CD4-positive, alpha-beta memory T cell (primary cell): Measurements from ENCODE around the gene NOD2. TPM values are rescaled to one million over a fixed set of nuclear protein-coding genes. Genes with fewer than 3 reads are reported as not detected.

Experiments used
- CTCF ChIA-PET: fragments of 350-600 bp; sonication (Branson Sonifier 250); formaldehyde crosslinking; loops from one replicate; lab custom pipeline; 2021; ENCODE audit warnings: inconsistent platforms; ENCODE audit not compliant: partially characterized antibody; lab: Charles Lee
- POLR2A ChIA-PET: fragments of 350-600 bp; sonication (Branson Sonifier 250); formaldehyde crosslinking; loops from one replicate; lab custom pipeline; 2021; ENCODE audit not compliant: partially characterized antibody; lab: Charles Lee
- DNase-seq, 5 donors: peaks; one replicate each; pipeline versions ENCODE4 v3.0.0 to v3.0.0-alpha.2; 2020 to 2022; ENCODE audit warnings: mixed read lengths in 1 of 5
- H3K27ac ChIP-seq: one replicate; pipeline ENCODE4 v1.7.0; 2013; ENCODE audit warnings: low read depth, low read length
- H3K27me3 ChIP-seq: 2 replicates; pipeline ENCODE4 v1.7.0; 2013; ENCODE audit warnings: mild to moderate bottlenecking, low read length, moderate library complexity; ENCODE audit not compliant: insufficient read depth
- H3K36me3 ChIP-seq: 2 replicates; pipeline ENCODE4 v1.7.0; 2013; ENCODE audit warnings: mild to moderate bottlenecking, low read length, moderate library complexity; ENCODE audit not compliant: insufficient read depth
- H3K4me1 ChIP-seq: 2 replicates; pipeline ENCODE4 v1.7.0; 2013; ENCODE audit warnings: mild to moderate bottlenecking, low read length, moderate library complexity; ENCODE audit not compliant: insufficient read depth
- H3K4me3 ChIP-seq, 2 donors: one replicate each; pipeline ENCODE4 v1.7.0; 2013; ENCODE audit warnings: low read length in 2 of 2, mild to moderate bottlenecking in 1 of 2
- H3K9me3 ChIP-seq, 2 donors: one replicate each; pipeline ENCODE4 v1.7.0; 2013; ENCODE audit warnings: low read length in 2 of 2, control low read depth in 1 of 2; ENCODE audit not compliant: control insufficient read depth in 1 of 2
- H3K27ac Mint-ChIP-seq, 7 donors: one replicate each; pipeline ENCODE4 v1.8.0; 2020 to 2021; ENCODE audit warnings: mixed read lengths in 7 of 7, mild to moderate bottlenecking in 6 of 7, inconsistent platforms in 3 of 7, moderate library complexity in 3 of 7
- H3K27me3 Mint-ChIP-seq, 2 donors: one replicate each; pipeline ENCODE4 v1.8.0; 2020 to 2021; ENCODE audit warnings: mixed read lengths in 2 of 2
- H3K36me3 Mint-ChIP-seq, 2 donors: one replicate each; pipeline ENCODE4 v1.8.0; 2020 to 2021; ENCODE audit warnings: mixed read lengths in 2 of 2, inconsistent platforms in 1 of 2, mild to moderate bottlenecking in 1 of 2
- H3K4me1 Mint-ChIP-seq, 4 donors: one replicate each; pipeline ENCODE4 v1.8.0; 2020 to 2021; ENCODE audit warnings: mixed read lengths in 4 of 4, mild to moderate bottlenecking in 1 of 4
- H3K4me3 Mint-ChIP-seq, 8 donors: one replicate each; pipeline ENCODE4 v1.8.0; 2020 to 2021; ENCODE audit warnings: mixed read lengths in 8 of 8, mild to moderate bottlenecking in 7 of 8, moderate library complexity in 6 of 8, inconsistent platforms in 3 of 8
- H3K9me3 Mint-ChIP-seq, 8 donors: one replicate each; pipeline ENCODE4 v1.8.0; 2020 to 2021; ENCODE audit warnings: mixed read lengths in 8 of 8, mild to moderate bottlenecking in 5 of 8, inconsistent platforms in 3 of 8, moderate library complexity in 1 of 8
- intact Hi-C: fragments of 100-400 bp; cut with micrococcal nuclease; formaldehyde crosslinking; loops from one replicate; pipeline ENCODE4 v1.15.1; 2023
- polyA plus RNA-seq, 2 donors: library from polyadenylated mRNA; unstranded; fragments of 300-500 nt; fragmentation: Illumina TruSeq; gene quantifications; one replicate each; pipeline ENCODE4 v1.2.3, GENCODE V29; 2021
- total RNA-seq, 2 experiments: library from RNA; stranded (reverse); gene quantifications; one replicate each; pipeline ENCODE4 v1.2.3, GENCODE V29; 2021

NOD2 gene
- total and polyA plus RNA-seq, 4 experiments from 2014 or later: 2.2 to 10.9 (median 6.7) TPM

GRCh38 chr16:50717091-50717490, 23.7 kb downstream of the NOD2 start:
- Histone ChIP-seq H3K36me3 (peaks cover 12% of the 10 kb centered on the region), H3K4me1 (peaks cover 12% of the 10 kb centered on the region), H3K27ac (no peak overlapping the region), H3K27me3 (no peaks in the 10 kb centered on the region), H3K9me3 (no peaks in the 10 kb centered on the region), H3K4me3 (no peak overlapping the region)
- no peak overlapping the region for H3K4me3 Mint-ChIP-seq
- CTCF ChIA-PET: interaction anchor here (0.7 to 2.7 kb wide), 4 partner anchors 13 to 89 kb away, joined by 3 to 11 read pairs (median 9); partner anchors contain the start of gene CYLD
- POLR2A ChIA-PET: interaction anchor here (0.9 to 1.1 kb wide), 2 partner anchors 25 to 30 kb away, joined by 3 to 4 read pairs; partner anchors contain the start of gene CYLD
- intact Hi-C loops: no loop called here
- DNase-seq: no peak
- peaks cover 8 to 32% (median 20%) of the 10 kb centered on the region in 4 donors for H3K4me1 Mint-ChIP-seq
- no peak overlapping the region for H3K27ac Mint-ChIP-seq
- no peaks in the 10 kb centered on the region for H3K27me3 Mint-ChIP-seq
- H3K9me3 Mint-ChIP-seq: peaks cover 0 to 2% (median 0%) of the 10 kb centered on the region in 8 donors
- H3K36me3 Mint-ChIP-seq: peaks cover 8 to 39% of the 10 kb centered on the region in 2 donors

- intact Hi-C loops: no loop called here
- Histone ChIP-seq H3K27ac (no peak overlapping the region), H3K36me3 (peaks cover 7% of the 10 kb centered on the region), H3K4me1 (peaks cover 12% of the 10 kb centered on the region), H3K9me3 (no peaks in the 10 kb centered on the region), H3K27me3 (no peaks in the 10 kb centered on the region), H3K4me3 (no peak overlapping the region)
- peaks cover 8 to 38% of the 10 kb centered on the region in 2 donors for H3K36me3 Mint-ChIP-seq
- peaks cover 9 to 36% (median 21%) of the 10 kb centered on the region in 4 donors for H3K4me1 Mint-ChIP-seq
- ChIA-PET POLR2A (interaction anchor here (0.9 to 1.1 kb wide), 2 partner anchors 24 to 29 kb away, joined by 3 to 4 read pairs; partner anchors contain the start of gene CYLD), CTCF (interaction anchor here (0.7 to 2.7 kb wide), 4 partner anchors 13 to 89 kb away, joined by 3 to 11 read pairs (median 9); partner anchors contain the start of gene CYLD)
- peaks cover 0 to 2% (median 0%) of the 10 kb centered on the region in 8 donors for H3K9me3 Mint-ChIP-seq
- H3K27ac Mint-ChIP-seq: no peak overlapping the region
- H3K4me3 Mint-ChIP-seq: no peak overlapping the region
- DNase-seq: no peak
- H3K27me3 Mint-ChIP-seq: no peaks in the 10 kb centered on the region
Measured at GRCh38 chr16:50717494-50717893, 24.1 kb downstream of the NOD2 start.

- H3K9me3 ChIP-seq: no peaks in the 10 kb centered on the region
- H3K27me3 ChIP-seq: no peaks in the 10 kb centered on the region
- intact Hi-C loops: no loop called here
- no peak for DNase-seq
- no peaks in the 10 kb centered on the region for H3K27me3 Mint-ChIP-seq
- H3K4me3 ChIP-seq: no peak overlapping the region
- peaks cover 9 to 40% (median 24%) of the 10 kb centered on the region in 4 donors for H3K4me1 Mint-ChIP-seq
- peaks cover 6% of the 10 kb centered on the region for H3K36me3 ChIP-seq
- H3K4me1 ChIP-seq: peaks cover 12% of the 10 kb centered on the region
- peak overlapping the region in 5 of 7 donors; percentile 29 to 80 (median 62) for H3K27ac Mint-ChIP-seq
- H3K4me3 Mint-ChIP-seq: no peak overlapping the region
- peaks cover 14 to 43% of the 10 kb centered on the region in 2 donors for H3K36me3 Mint-ChIP-seq
- H3K9me3 Mint-ChIP-seq: peaks cover 0 to 2% (median 0%) of the 10 kb centered on the region in 8 donors
- POLR2A ChIA-PET: interaction anchor here (1.3 to 1.4 kb wide), 2 partner anchors 23 to 37 kb away, joined by 3 read pairs; partner anchors contain the start of gene SNX20
- CTCF ChIA-PET: interaction anchor here (1.0 to 7.0 kb wide), 4 partner anchors 14 to 88 kb away, joined by 3 to 55 read pairs (median 16); no protein-coding TSS in a partner anchor
- H3K27ac ChIP-seq: no peak overlapping the region
Measured at GRCh38 chr16:50718061-50718760, 24.8 kb downstream of the NOD2 start.

GRCh38 chr16:50718761-50719400, 25.5 kb downstream of the NOD2 start:
- H3K27ac ChIP-seq: no peak overlapping the region
- ChIA-PET POLR2A (interaction anchor here (1.3 to 1.4 kb wide), 2 partner anchors 23 to 38 kb away, joined by 3 read pairs; partner anchors contain the start of gene SNX20), CTCF (interaction anchor here (1.0 to 7.0 kb wide), 5 partner anchors 13 to 87 kb away, joined by 3 to 55 read pairs (median 12); partner anchors contain the start of gene SNX20)
- Mint-ChIP-seq H3K4me3 (no peak overlapping the region), H3K27ac (peak overlapping the region in 4 of 7 donors; percentile 2 to 80 (median 60)), H3K36me3 (peaks cover 20 to 44% of the 10 kb centered on the region in 2 donors), H3K27me3 (no peaks in the 10 kb centered on the region), H3K9me3 (peaks cover 0 to 7% (median 2%) of the 10 kb centered on the region in 8 donors), H3K4me1 (peaks cover 9 to 35% (median 23%) of the 10 kb centered on the region in 4 donors)
- DNase-seq: no peak
- intact Hi-C loops: no loop called here
- peaks cover 12% of the 10 kb centered on the region for H3K4me1 ChIP-seq
- H3K9me3 ChIP-seq: peaks cover 0 to under 1% of the 10 kb centered on the region in 2 donors
- H3K4me3 ChIP-seq: no peak overlapping the region
- peaks cover 6% of the 10 kb centered on the region for H3K36me3 ChIP-seq
- no peaks in the 10 kb centered on the region for H3K27me3 ChIP-seq

GRCh38 chr16:50719401-50720337, 26.3 kb downstream of the NOD2 start:
- Mint-ChIP-seq H3K4me3 (no peak overlapping the region), H3K9me3 (peaks cover 2 to 13% (median 9%) of the 10 kb centered on the region in 8 donors), H3K36me3 (peaks cover 28 to 50% of the 10 kb centered on the region in 2 donors), H3K27ac (peak overlapping the region in 3 of 7 donors; percentile 46 to 74 (median 68)), H3K4me1 (peaks cover 12 to 35% (median 23%) of the 10 kb centered on the region in 4 donors), H3K27me3 (no peaks in the 10 kb centered on the region)
- peaks cover 0 to 7% of the 10 kb centered on the region in 2 donors for H3K9me3 ChIP-seq
- ChIA-PET POLR2A (interaction anchor here (0.7 to 1.6 kb wide), 12 partner anchors 11 to 62 kb away, joined by 3 to 14 read pairs (median 4); partner anchors contain the start of genes CYLD and SNX20), CTCF (interaction anchor here (0.8 to 7.0 kb wide), 20 partner anchors 10 to 364 kb away, joined by 3 to 55 read pairs (median 4); partner anchors contain the start of genes CYLD and SNX20)
- no peaks in the 10 kb centered on the region for H3K27me3 ChIP-seq
- no peak overlapping the region for H3K27ac ChIP-seq
- no peak for DNase-seq
- peaks cover 12% of the 10 kb centered on the region for H3K4me1 ChIP-seq
- H3K36me3 ChIP-seq: peaks cover 7% of the 10 kb centered on the region
- no peak overlapping the region for H3K4me3 ChIP-seq
- intact Hi-C loops: loop anchor here (1.0 kb wide), 3 partner anchors 22 to 87 kb away; no protein-coding TSS in a partner anchor
